Smooth muscle cell of the brain vasculature (primary cell): ENCODE measurements around the gene ANHX.
"Not testable (repeated sequence)": the region's sequence is repeated elsewhere in the genome, so short reads cannot be mapped to it uniquely, and the experiment has no call there.

Experiments used
- DNase-seq: peaks from one replicate; pipeline ENCODE4 v3.0.0-alpha.2; 2012; ENCODE audit warnings: low read depth, low spot score

The ANHX gene

GRCh38 chr12:133235401-133236112, at the start of gene ANHX:
TSS of gene ANHX (minus strand) at chr12:133235877. CDS start at chr12:133234356, 1,521 bp downstream.
- DNase-seq: no peak

GRCh38 chr12:133264668-133265067, 29.0 kb upstream of the ANHX start:
- DNase-seq: not testable (repeated sequence)

- DNase-seq: no peak
These were observed 28.5 kb upstream of the ANHX start for GRCh38 chr12:133264173-133264572.

GRCh38 chr12:133256321-133256720, 20.6 kb upstream of the ANHX start:
- no peak for DNase-seq

GRCh38 chr12:133255833-133256232, 20.2 kb upstream of the ANHX start:
- not testable (repeated sequence) for DNase-seq

GRCh38 chr12:133251732-133252131, 16.1 kb upstream of the ANHX start:
- DNase-seq: no peak

GRCh38 chr12:133236556-133236955, 879 bp upstream of the ANHX start:
- no peak for DNase-seq

- DNase-seq: no peak
These were observed 467 bp upstream of the ANHX start for GRCh38 chr12:133236144-133236543.

- DNase-seq: no peak
These were observed 706 bp downstream of the ANHX start for GRCh38 chr12:133234971-133235370.

GRCh38 chr12:133233993-133234564, 1.6 kb downstream of the ANHX start:
- DNase-seq: no peak

- no peak for DNase-seq
These were observed 2.7 kb downstream of the ANHX start for GRCh38 chr12:133233006-133233405.

- no peak for DNase-seq
These were observed 4.7 kb downstream of the ANHX start for GRCh38 chr12:133231001-133231400.

- no peak for DNase-seq
These were observed 8.3 kb downstream of the ANHX start for GRCh38 chr12:133227281-133227852.

GRCh38 chr12:133226690-133227089, 9.0 kb downstream of the ANHX start:
- no peak for DNase-seq

- DNase-seq: no peak
These were observed 10.2 kb downstream of the ANHX start for GRCh38 chr12:133225527-133225926.

GRCh38 chr12:133222211-133222610, 13.5 kb downstream of the ANHX start:
- DNase-seq: no peak

- no peak for DNase-seq
These were observed 14.4 kb downstream of the ANHX start for GRCh38 chr12:133221241-133221640.

- DNase-seq: no peak
These were observed 15.2 kb downstream of the ANHX start for GRCh38 chr12:133220521-133220920.

GRCh38 chr12:133217219-133217618, 18.5 kb downstream of the ANHX start:
- DNase-seq: no peak

GRCh38 chr12:133215724-133216123, 20.0 kb downstream of the ANHX start:
- no peak for DNase-seq

- DNase-seq: no peak
These were observed 29.3 kb downstream of the ANHX start for GRCh38 chr12:133206390-133206789.

GRCh38 chr12:133204264-133204603, 31.4 kb downstream of the ANHX start:
- no peak for DNase-seq
